H1 (cell line): ENCODE measurements around the gene PTBP1. TPM values are rescaled to one million over a fixed set of nuclear protein-coding genes. Genes with fewer than 3 reads are reported as not detected.

Experiments used
- BRCA1 ChIP-seq: IDR thresholded peaks from 2 replicates; pipeline ENCODE4 v1.6.1; 2012; ENCODE audit warnings: low read depth, low read length, improper control_type of control experiment
- CEBPB ChIP-seq: IDR thresholded peaks from 2 replicates; pipeline ENCODE4 v1.6.1; 2012; ENCODE audit warnings: low read depth, low read length
- CHD2 ChIP-seq: IDR thresholded peaks from 2 replicates; pipeline ENCODE4 v1.6.1; 2012; ENCODE audit warnings: low read length, improper control_type of control experiment
- CREB1 ChIP-seq: IDR thresholded peaks from 2 replicates; pipeline ENCODE4 v1.6.1; 2012; ENCODE audit warnings: inconsistent platforms
- CTBP2 ChIP-seq: IDR thresholded peaks from 2 replicates; pipeline ENCODE4 v1.7.0; 2011; ENCODE audit warnings: borderline replicate concordance, mild to moderate bottlenecking, moderate library complexity, mixed read lengths, low read length; ENCODE audit not compliant: insufficient read depth, insufficient read length
- EZH2 ChIP-seq: fragments of 200-600 bp; sonication (generic); IDR thresholded peaks from 2 replicates; pipeline ENCODE4 v1.7.1; 2012; ENCODE audit warnings: low read depth, mild to moderate bottlenecking, moderate library complexity, low read length, inconsistent platforms; ENCODE audit not compliant: severe bottlenecking
- GABPA ChIP-seq: IDR thresholded peaks from 2 replicates; pipeline ENCODE4 v1.6.1; 2011; ENCODE audit warnings: mild to moderate bottlenecking, low read length, moderate library complexity, borderline replicate concordance; ENCODE audit not compliant: insufficient read depth
- GTF2F1 ChIP-seq: IDR thresholded peaks from 2 replicates; pipeline ENCODE4 v1.6.1; 2012; ENCODE audit warnings: low read depth, low read length, improper control_type of control experiment, borderline replicate concordance
- HDAC2 ChIP-seq, 2 experiments: fragments of 300-600 bp in 1 of 2; sonication (generic) in 1 of 2; IDR thresholded peaks; 2 replicates each; pipeline ENCODE4 v1.6.1; 2011 to 2012; ENCODE audit warnings: low read depth in 2 of 2, low read length in 2 of 2, mild to moderate bottlenecking in 2 of 2, moderate library complexity in 2 of 2, borderline replicate concordance in 1 of 2, inconsistent platforms in 1 of 2
- JUND ChIP-seq: IDR thresholded peaks from 2 replicates; pipeline ENCODE4 v1.6.1; 2011; ENCODE audit warnings: mild to moderate bottlenecking, improper control_type of control experiment, low read length
- MAFK ChIP-seq: IDR thresholded peaks from 2 replicates; pipeline ENCODE4 v1.6.1; 2012; ENCODE audit warnings: low read depth, mild to moderate bottlenecking, improper control_type of control experiment, low read length
- MAX ChIP-seq: IDR thresholded peaks from 2 replicates; pipeline ENCODE4 v1.6.1; 2012; ENCODE audit warnings: inconsistent platforms
- NRF1 ChIP-seq: IDR thresholded peaks from 2 replicates; pipeline ENCODE4 v1.6.1; 2011; ENCODE audit warnings: mild to moderate bottlenecking, low read depth, low read length, improper control_type of control experiment
- POLR2AphosphoS5 ChIP-seq: IDR thresholded peaks from 2 replicates; pipeline ENCODE4 v1.6.1; 2011; ENCODE audit warnings: low read depth, low read length
- POU5F1 ChIP-seq: IDR thresholded peaks from 2 replicates; pipeline ENCODE4 v1.6.1; 2011; ENCODE audit warnings: low read depth, mild to moderate bottlenecking, low read length, moderate library complexity
- RBBP5 ChIP-seq: IDR thresholded peaks from 2 replicates; pipeline ENCODE4 v1.7.1; 2012; ENCODE audit warnings: low read depth, mild to moderate bottlenecking, inconsistent platforms, low read length, moderate library complexity, borderline replicate concordance
- RXRA ChIP-seq: IDR thresholded peaks from 2 replicates; pipeline ENCODE4 v1.6.1; 2011; ENCODE audit warnings: low read depth, mild to moderate bottlenecking, low read length, moderate library complexity; ENCODE audit not compliant: insufficient read depth
- SIN3A ChIP-seq, 2 experiments: IDR thresholded peaks in 1 of 2; conservative IDR thresholded peaks in 1 of 2; 2 replicates each; pipeline ENCODE4 v1.6.1; 2011 to 2012; ENCODE audit warnings: low read length in 2 of 2, improper control_type of control experiment in 1 of 2, low read depth in 1 of 2, mild to moderate bottlenecking in 1 of 2
- SP1 ChIP-seq: IDR thresholded peaks from 2 replicates; pipeline ENCODE4 v1.6.1; 2011; ENCODE audit warnings: low read depth, low read length
- SP2 ChIP-seq: IDR thresholded peaks from 2 replicates; pipeline ENCODE4 v1.6.1; 2012; ENCODE audit warnings: mild to moderate bottlenecking, low read length, inconsistent platforms
- SP4 ChIP-seq: IDR thresholded peaks from 2 replicates; pipeline ENCODE4 v1.6.1; 2012; ENCODE audit warnings: low read length, inconsistent platforms
- TAF1 ChIP-seq: IDR thresholded peaks from 2 replicates; pipeline ENCODE4 v1.6.1; 2011; ENCODE audit warnings: mild to moderate bottlenecking, low read depth, low read length
- TAF7 ChIP-seq: optimal IDR thresholded peaks from 2 replicates; pipeline ENCODE3; 2011; ENCODE audit warnings: low read depth, mild to moderate bottlenecking, inconsistent platforms, low read length, moderate library complexity, borderline replicate concordance
- TBP ChIP-seq: IDR thresholded peaks from 2 replicates; pipeline ENCODE4 v1.6.1; 2011; ENCODE audit warnings: low read depth, low read length, improper control_type of control experiment
- polyA plus RNA-seq, 7 experiments: library from polyadenylated mRNA; depleted of rRNA in 3 of 7; stranded (reverse) in 5 of 7; unstranded in 2 of 7; fragments of >200 nt in 5 of 7; fragments of 200-250 nt in 2 of 7; gene quantifications; 1 replicate in 5 of 7; 2 replicates in 1 of 7; 4 replicates in 1 of 7; pipeline versions ENCODE4 v1.2.1 to v1.2.3, GENCODE V29; 2011 to 2013; ENCODE audit warnings: missing spikeins in 2 of 7, mixed read lengths in 2 of 7
- total RNA-seq: library from RNA; stranded (reverse); fragmentation: NEBNext Ultra II Directional; extraction: Animal tissue kit (Norgen Biotek cat#: 25700); gene quantifications from 2 replicates; pipeline ENCODE4 v1.2.1, GENCODE V29; 2021
- TF ChIP-seq, protein P1 (sequence below): IDR thresholded peaks from 2 replicates; pipeline ENCODE4 v1.6.1; 2011; ENCODE audit warnings: low read length, improper control_type of control experiment

Gene PTBP1
- total and polyA plus RNA-seq, 2 of the 8 experiments (the other 6 are each of a cell fraction or from before 2014, with no cell fraction given), result 528 to 888 TPM

- TF ChIP-seq POLR2AphosphoS5, result no peak
- no peak for TF ChIP-seq BRCA1
- TF ChIP-seq RXRA, result no peak
- peak; percentile 46 for TF ChIP-seq EZH2
- no peak for TF ChIP-seq CEBPB
- no peak for TF ChIP-seq CHD2
- TF ChIP-seq GTF2F1, result no peak
- no peak for TF ChIP-seq RBBP5
- TF ChIP-seq NRF1, result no peak
- TF ChIP-seq HDAC2 (IDR thresholded peaks at IDR 0.05; ENCODE audit: borderline replicate concordance in 1 of 2, low read depth in 2 of 2, low read length in 2 of 2), result no peak
- TF ChIP-seq SP4, result no peak
- TF ChIP-seq CTBP2, result no peak
- TF ChIP-seq MAX, result peak; percentile 86
- no peak for TF ChIP-seq SP1
- TF ChIP-seq POU5F1, result no peak
- no peak for TF ChIP-seq SP2
- TF ChIP-seq GABPA, result no peak
- no peak; the same call in 1 of the 2 replicates for TF ChIP-seq TBP
- TF ChIP-seq JUND, result no peak
- TF ChIP-seq SIN3A (conservative IDR thresholded peaks at IDR 0.05 in 1 of 2, IDR thresholded peaks at IDR 0.05 in 1 of 2; ENCODE audit: low read depth in 1 of 2, low read length in 2 of 2), result no peak
- TF ChIP-seq, protein P1, sequence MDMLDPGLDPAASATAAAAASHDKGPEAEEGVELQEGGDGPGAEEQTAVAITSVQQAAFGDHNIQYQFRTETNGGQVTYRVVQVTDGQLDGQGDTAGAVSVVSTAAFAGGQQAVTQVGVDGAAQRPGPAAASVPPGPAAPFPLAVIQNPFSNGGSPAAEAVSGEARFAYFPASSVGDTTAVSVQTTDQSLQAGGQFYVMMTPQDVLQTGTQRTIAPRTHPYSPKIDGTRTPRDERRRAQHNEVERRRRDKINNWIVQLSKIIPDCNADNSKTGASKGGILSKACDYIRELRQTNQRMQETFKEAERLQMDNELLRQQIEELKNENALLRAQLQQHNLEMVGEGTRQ, result no peak
- TF ChIP-seq MAFK, result no peak
- TF ChIP-seq TAF1, result no peak
- no peak for TF ChIP-seq CREB1
- no peak for TF ChIP-seq TAF7
Measured at GRCh38 chr19:843180-843835, 46.1 kb downstream of the PTBP1 start (continued).
